ENCODE results near the gene ENPP7. TPM values are rescaled to one million over a fixed set of nuclear protein-coding genes. Genes with fewer than 3 reads are reported as not detected.

The ENPP7 gene
- total and polyA plus RNA-seq, 11 donors, result not detected

DNA sequence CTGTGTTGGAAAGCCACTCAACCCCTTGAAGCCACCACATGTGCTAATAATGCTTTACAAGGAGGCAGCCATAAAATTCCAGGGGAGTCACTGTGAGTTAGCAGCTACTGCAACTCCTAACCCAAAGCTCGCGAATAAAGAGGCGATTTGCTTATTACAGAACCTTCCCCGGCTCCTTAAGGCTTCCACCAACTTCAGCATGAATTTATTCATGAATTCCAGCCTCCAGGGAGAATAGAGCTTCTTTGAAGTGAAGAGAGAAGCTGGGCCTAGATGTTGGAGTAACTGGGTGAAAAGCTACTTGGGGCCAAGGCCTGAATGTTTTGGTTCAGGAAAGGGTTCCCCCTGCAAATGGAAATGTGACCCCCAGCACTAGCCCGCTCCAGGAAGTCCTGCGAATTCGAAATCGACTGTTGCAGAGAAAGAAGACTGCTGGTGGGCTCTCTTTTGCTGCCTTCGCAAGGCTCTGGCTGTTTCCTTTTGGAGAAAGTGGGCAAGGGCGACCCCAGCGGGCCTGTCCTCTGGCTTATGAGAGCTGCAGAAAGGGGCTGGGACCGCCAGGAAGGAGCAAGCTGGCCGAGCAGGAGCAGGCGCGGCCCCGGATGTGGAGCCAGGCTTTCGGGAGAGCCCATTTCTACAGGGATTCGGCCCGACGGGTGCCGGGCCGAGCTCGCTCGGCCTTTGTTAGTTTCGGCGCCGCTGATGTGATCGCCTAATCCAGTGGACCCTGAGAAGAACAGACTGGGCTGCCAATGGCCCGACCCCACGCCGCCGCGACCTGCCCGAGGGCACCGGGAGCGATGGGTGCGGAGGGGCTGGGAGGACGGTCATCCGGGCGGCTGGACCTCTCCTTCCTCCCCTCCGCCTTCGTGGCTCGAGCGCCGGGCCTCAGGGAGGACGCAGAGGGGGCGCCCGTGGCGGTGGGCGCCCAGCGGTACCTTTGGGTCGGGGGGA, 58.5 kb downstream of the ENPP7 start:
- Histone ChIP-seq H3K4me1 (peaks cover 0 to 53% (median 30%) of the 10 kb centered on the region in 12 donors), H3K9me3 (no peaks in the 10 kb centered on the region), H3K27me3 (peaks cover 41 to 87% (median 62%) of the 10 kb centered on the region in 9 donors), H3K27ac (no peak overlapping the region), H3K36me3 (peaks cover 0 to 3% (median 0%) of the 10 kb centered on the region in 9 donors), H3K4me3 (peak overlapping the region in 5 of 12 donors; percentile 7 to 28 (median 10))
- TF ChIP-seq, protein P1, sequence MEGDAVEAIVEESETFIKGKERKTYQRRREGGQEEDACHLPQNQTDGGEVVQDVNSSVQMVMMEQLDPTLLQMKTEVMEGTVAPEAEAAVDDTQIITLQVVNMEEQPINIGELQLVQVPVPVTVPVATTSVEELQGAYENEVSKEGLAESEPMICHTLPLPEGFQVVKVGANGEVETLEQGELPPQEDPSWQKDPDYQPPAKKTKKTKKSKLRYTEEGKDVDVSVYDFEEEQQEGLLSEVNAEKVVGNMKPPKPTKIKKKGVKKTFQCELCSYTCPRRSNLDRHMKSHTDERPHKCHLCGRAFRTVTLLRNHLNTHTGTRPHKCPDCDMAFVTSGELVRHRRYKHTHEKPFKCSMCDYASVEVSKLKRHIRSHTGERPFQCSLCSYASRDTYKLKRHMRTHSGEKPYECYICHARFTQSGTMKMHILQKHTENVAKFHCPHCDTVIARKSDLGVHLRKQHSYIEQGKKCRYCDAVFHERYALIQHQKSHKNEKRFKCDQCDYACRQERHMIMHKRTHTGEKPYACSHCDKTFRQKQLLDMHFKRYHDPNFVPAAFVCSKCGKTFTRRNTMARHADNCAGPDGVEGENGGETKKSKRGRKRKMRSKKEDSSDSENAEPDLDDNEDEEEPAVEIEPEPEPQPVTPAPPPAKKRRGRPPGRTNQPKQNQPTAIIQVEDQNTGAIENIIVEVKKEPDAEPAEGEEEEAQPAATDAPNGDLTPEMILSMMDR (IDR thresholded peaks at IDR 0.05), result no peak
- no peak for TF ChIP-seq POLR2A (IDR thresholded peaks at IDR 0.05)
- WGBS, 4 donors, result 26 to 41% (median 28%) methylated on average over 38 to 52 of the region's 52 CpGs
- ATAC-seq, result peak in 1 of 4 donors; percentile 2
- DNase-seq, result peak in 1 of 5 donors; percentile 22
- intact Hi-C loops (cut with DNase I), result loop anchor here in 5 of 10 donors (2.0 to 10.0 kb wide), 6 partner anchors 126 to 206 kb away; no protein-coding TSS in a partner anchor

DNA sequence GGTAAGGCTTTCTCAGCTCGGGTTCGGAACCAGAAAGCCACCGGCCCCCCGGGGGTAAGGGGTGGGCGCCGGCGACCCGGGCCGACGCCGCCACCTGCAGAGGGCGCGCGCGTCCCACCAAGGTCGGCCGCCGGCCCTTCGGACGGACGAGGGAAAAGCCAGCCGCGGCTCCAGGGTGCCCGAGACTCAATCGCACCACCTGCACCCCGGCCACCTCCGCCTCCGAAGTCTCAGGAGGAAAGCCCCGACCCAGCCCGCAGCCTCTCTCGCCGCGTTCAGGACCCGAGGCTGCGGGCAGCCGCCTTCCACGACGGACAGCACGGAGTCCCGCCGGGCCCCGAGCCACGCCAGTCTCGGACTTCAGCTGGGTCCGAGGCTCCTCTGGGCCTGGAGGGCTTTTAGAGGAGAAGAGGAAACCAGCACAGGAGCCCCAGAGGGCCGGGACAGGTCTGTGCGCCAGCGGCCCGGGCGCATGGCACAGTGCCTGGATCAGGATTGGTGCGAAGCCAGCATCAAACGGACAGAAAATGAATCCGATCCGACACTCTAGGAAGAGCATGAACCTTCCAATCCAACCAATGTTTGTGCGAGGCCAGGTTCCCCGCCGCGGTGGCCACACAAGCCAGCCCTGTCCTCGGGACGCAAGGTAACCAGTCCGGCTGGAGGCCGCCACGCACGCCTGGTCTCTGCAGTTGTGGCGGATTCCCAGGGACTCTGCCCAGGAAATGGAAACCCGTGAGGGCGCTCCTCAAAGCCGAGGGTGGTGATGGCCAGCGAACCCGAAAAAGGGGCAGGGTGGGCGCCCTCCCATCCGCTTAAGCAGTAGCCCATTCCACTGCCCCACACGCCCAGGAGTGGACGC, 59.4 kb downstream of the ENPP7 start:
- Histone ChIP-seq H3K4me3 (peak overlapping the region in 5 of 12 donors; percentile 7 to 28 (median 10)), H3K4me1 (peaks cover 0 to 53% (median 30%) of the 10 kb centered on the region in 12 donors), H3K27ac (no peak overlapping the region), H3K36me3 (peaks cover 0 to 6% (median 0%) of the 10 kb centered on the region in 9 donors), H3K9me3 (no peaks in the 10 kb centered on the region), H3K27me3 (peaks cover 41 to 87% (median 62%) of the 10 kb centered on the region in 9 donors)
- peak in 3 of 5 donors; percentile 45 to 82 (median 68) for DNase-seq
- ATAC-seq, result peak in 3 of 4 donors; percentile 42 to 65 (median 47)
- intact Hi-C loops (cut with DNase I), result loop anchor here in 8 of 10 donors (1.0 to 10.0 kb wide), 9 partner anchors 45 to 205 kb away; no protein-coding TSS in a partner anchor
- WGBS, 4 donors, result 4 to 15% (median 6%) methylated on average over 28 to 74 of the region's 74 CpGs
- TF ChIP-seq, protein P1 (IDR thresholded peaks at IDR 0.05), result peak; percentile 66 to 88 (median 79)
- no peak for TF ChIP-seq POLR2A (IDR thresholded peaks at IDR 0.05)

DNA sequence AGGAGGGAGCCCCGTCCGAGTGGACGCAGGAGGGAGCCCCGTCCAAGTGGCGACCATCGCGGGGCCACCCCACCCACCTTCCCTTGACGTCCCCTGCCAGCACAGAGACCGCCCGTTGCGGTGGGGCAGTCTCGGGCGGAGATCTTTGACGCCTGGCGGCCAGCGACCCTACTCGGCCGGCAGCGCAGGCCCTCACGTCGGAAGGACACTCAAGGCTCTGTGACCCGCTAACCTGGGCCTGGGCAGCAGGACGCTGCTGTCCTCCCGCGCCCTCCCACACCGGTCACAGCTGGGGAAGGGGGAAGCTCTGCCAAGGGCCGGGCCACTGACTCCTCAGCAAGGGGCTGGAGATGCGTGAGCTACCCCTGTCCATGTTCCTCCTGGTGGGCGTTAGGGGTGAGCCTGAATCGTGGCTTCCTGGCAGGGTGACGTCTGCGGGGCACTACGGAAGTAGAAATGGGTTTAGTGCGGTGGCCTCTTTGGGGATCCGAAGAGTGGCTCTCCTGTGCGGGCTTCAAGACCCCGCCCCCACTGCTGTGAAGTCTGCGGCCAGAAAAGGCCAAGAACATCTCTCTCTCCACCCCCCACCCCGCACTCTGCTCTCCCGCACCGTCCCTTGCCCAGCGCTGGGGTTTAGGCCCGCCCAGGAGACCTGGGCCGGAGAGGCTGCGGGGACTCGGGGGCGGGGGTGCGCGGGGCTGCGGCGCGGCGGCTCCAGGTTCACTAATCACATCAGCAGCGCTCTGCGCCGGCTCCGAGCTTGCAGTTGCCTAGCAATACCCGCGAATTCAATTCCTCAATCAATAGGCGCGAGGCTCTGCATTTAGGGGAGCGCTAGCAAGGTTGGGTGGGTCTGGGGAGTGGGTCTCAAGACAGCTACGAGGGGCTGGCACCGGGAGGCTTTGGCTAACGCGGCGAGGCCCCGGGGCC, 60.3 kb downstream of the ENPP7 start:
- TF ChIP-seq, protein P1 (IDR thresholded peaks at IDR 0.05), result no peak
- TF ChIP-seq POLR2A (IDR thresholded peaks at IDR 0.05), result no peak
- H3K27ac ChIP-seq, result no peak overlapping the region
- ATAC-seq (no peak), DNase-seq (peak in 1 of 5 donors; percentile 54)
- H3K9me3 ChIP-seq, result no peaks in the 10 kb centered on the region
- H3K4me1 ChIP-seq, result peaks cover 0 to 50% (median 32%) of the 10 kb centered on the region in 12 donors
- H3K4me3 ChIP-seq, result no peak overlapping the region
- intact Hi-C loops (cut with DNase I), result loop anchor here in 5 of 10 donors (1.0 to 10.0 kb wide), 5 partner anchors 46 to 201 kb away; no protein-coding TSS in a partner anchor
- peaks cover 0 to 9% (median 0%) of the 10 kb centered on the region in 9 donors for H3K36me3 ChIP-seq
- 2 to 6% (median 4%) methylated on average over 7 to 68 of the region's 68 CpGs for WGBS, 4 donors
- peaks cover 41 to 79% (median 62%) of the 10 kb centered on the region in 9 donors for H3K27me3 ChIP-seq
